Mesothelial cell of epicardium (in vitro differentiated cells): ENCODE data around the gene SEC23B. TPM values are rescaled to one million over a fixed set of nuclear protein-coding genes. Genes with fewer than 3 reads are reported as not detected.

ENCODE experiments used
- DNase-seq, 2 experiments: peaks; one replicate each; pipeline ENCODE4 v3.0.0; 2021; ENCODE audit warnings: low spot score in 2 of 2; ENCODE audit not compliant: unreplicated experiment in 2 of 2
- H3K27ac Mint-ChIP-seq: 2 replicates; pipeline ENCODE4 v1.8.0; 2021; ENCODE audit warnings: mixed read lengths
- H3K27me3 Mint-ChIP-seq: 2 replicates; pipeline ENCODE4 v1.8.0; 2021; ENCODE audit warnings: low read depth, mixed read lengths
- H3K36me3 Mint-ChIP-seq: 2 replicates; pipeline ENCODE4 v1.8.0; 2021; ENCODE audit warnings: mixed read lengths
- H3K4me1 Mint-ChIP-seq: 2 replicates; pipeline ENCODE4 v1.8.0; 2021; ENCODE audit warnings: mixed read lengths
- H3K4me3 Mint-ChIP-seq: 2 replicates; pipeline ENCODE4 v1.8.0; 2021; ENCODE audit warnings: mild to moderate bottlenecking, moderate library complexity, mixed read lengths
- H3K9me3 Mint-ChIP-seq: 2 replicates; pipeline ENCODE4 v1.8.0; 2021; ENCODE audit warnings: mixed read lengths
- CTCF ChIP-seq: fragments of 200-600 bp; sonication (generic); IDR thresholded peaks from one replicate; pipeline ENCODE4 v1.5.0; 2021; ENCODE audit warnings: antibody characterized with exemption; ENCODE audit not compliant: unreplicated experiment
- total RNA-seq: library from RNA; stranded (reverse); gene quantifications from 3 replicates; pipeline ENCODE4 v1.2.1, GENCODE V29; 2021

Gene SEC23B
- total RNA-seq, 1 donor from 2014 or later, result 38.0 TPM

GRCh38 chr20:18537651-18538050 is 29.9 kb downstream of the SEC23B start:
- Mint-ChIP-seq H3K27me3 (no peaks in the 10 kb centered on the region), H3K27ac (no peak overlapping the region), H3K36me3 (peaks cover 48% of the 10 kb centered on the region), H3K4me3 (no peak overlapping the region), H3K4me1 (no peaks in the 10 kb centered on the region), H3K9me3 (peaks cover 11% of the 10 kb centered on the region)
- no peak for TF ChIP-seq CTCF
- no peak for DNase-seq

- DNase-seq, result no peak
These were observed 34.0 kb downstream of the SEC23B start for GRCh38 chr20:18541741-18542140.

GRCh38 chr20:18543216-18543615 is 35.5 kb downstream of the SEC23B start:
- DNase-seq, result no peak
- TF ChIP-seq CTCF, result no peak
- Mint-ChIP-seq H3K4me1 (no peaks in the 10 kb centered on the region), H3K9me3 (peaks cover 6% of the 10 kb centered on the region), H3K36me3 (peaks cover 37% of the 10 kb centered on the region), H3K27me3 (no peaks in the 10 kb centered on the region), H3K4me3 (no peak overlapping the region), H3K27ac (no peak overlapping the region)

More at GRCh38 chr20:18541741-18542140, 34.0 kb downstream of the SEC23B start:
- TF ChIP-seq CTCF, result no peak
- H3K27me3 Mint-ChIP-seq, result no peaks in the 10 kb centered on the region
- H3K27ac Mint-ChIP-seq, result no peak overlapping the region
- peaks cover 45% of the 10 kb centered on the region for H3K36me3 Mint-ChIP-seq
- H3K4me1 Mint-ChIP-seq, result no peaks in the 10 kb centered on the region
- H3K9me3 Mint-ChIP-seq, result peaks cover 8% of the 10 kb centered on the region
- no peak overlapping the region for H3K4me3 Mint-ChIP-seq

GRCh38 chr20:18543932-18544331 is 36.2 kb downstream of the SEC23B start:
- DNase-seq, result no peak
- no peaks in the 10 kb centered on the region for H3K27me3 Mint-ChIP-seq
- TF ChIP-seq CTCF, result no peak
- H3K27ac Mint-ChIP-seq, result no peak overlapping the region
- H3K9me3 Mint-ChIP-seq, result peaks cover 6% of the 10 kb centered on the region
- no peaks in the 10 kb centered on the region for H3K4me1 Mint-ChIP-seq
- H3K36me3 Mint-ChIP-seq, result peaks cover 37% of the 10 kb centered on the region
- H3K4me3 Mint-ChIP-seq, result no peak overlapping the region

GRCh38 chr20:18545566-18545965 is 37.8 kb downstream of the SEC23B start:
- H3K4me3 Mint-ChIP-seq, result no peak overlapping the region
- no peaks in the 10 kb centered on the region for H3K4me1 Mint-ChIP-seq
- no peak for TF ChIP-seq CTCF
- peaks cover 32% of the 10 kb centered on the region for H3K36me3 Mint-ChIP-seq
- no peak overlapping the region for H3K27ac Mint-ChIP-seq
- H3K9me3 Mint-ChIP-seq, result no peaks in the 10 kb centered on the region
- no peak for DNase-seq
- no peaks in the 10 kb centered on the region for H3K27me3 Mint-ChIP-seq

- Mint-ChIP-seq H3K4me1 (no peaks in the 10 kb centered on the region), H3K36me3 (peaks cover 20% of the 10 kb centered on the region), H3K27ac (no peak overlapping the region), H3K4me3 (no peak overlapping the region), H3K9me3 (no peaks in the 10 kb centered on the region), H3K27me3 (no peaks in the 10 kb centered on the region)
- no peak for DNase-seq
- TF ChIP-seq CTCF, result no peak
These were observed 40.7 kb downstream of the SEC23B start for GRCh38 chr20:18548465-18548864.
